DMS53 (cell line): ENCODE results near the gene CH25H.
"Not testable (repeated sequence)": the region's sequence is repeated elsewhere in the genome, so short reads cannot be mapped to it uniquely, and the experiment has no call there.

Experiments used
- DNase-seq: peaks from one replicate; lab custom pipeline; 2025; lab: John Stamatoyannopoulos, UW

Gene CH25H

DNA sequence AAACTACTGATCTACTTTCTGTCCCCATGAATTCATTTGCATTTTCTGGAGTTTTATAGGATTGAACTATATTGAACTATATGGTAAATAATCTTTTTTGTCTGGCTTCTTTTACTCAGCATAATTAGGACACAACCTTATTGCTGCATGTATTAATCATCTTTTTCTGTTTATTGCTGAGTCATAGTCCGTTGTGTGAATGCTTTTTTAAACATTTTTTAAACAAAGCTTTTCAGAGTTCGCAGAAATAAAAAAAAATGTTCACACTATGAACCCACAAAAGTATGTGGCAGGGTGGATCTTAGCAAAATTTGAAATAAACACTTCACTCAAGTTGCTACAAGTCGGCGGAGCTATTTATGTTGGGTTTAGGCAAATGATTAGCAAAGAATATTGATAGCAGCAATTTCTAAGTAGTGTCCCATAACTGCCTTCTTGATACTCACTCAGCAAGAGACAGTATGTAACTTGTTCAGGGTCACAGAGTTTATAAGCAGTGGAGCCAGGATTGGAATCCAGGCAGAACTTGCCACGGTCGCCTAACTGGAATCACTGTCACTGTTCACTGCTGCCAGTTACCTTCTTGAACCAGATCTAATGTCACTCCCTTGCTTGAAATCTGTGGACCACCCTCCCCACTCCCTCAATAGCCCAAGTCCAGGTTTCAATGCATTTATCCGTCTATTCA lies 5.6 kb downstream of the CH25H start:
- DNase-seq: peak; percentile 10

DNA sequence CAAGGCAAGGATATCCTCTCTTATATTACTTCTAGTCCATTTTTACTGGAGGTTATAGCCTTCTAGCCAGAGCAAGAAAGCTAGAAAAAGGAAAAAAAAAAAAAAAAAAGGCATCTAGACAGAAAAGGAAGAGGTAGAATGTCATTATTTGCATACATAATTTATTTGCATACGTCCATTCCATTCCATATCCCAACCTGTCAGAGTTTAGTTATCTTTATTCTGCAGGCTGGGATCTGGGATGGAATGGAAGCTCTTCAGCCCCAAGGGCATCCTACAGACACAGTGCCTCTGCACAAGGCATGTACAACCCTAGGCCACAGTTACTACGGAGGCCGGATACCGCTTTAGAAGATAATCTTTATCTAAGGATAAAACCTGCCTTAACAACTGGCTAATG lies 9.6 kb downstream of the CH25H start:
- DNase-seq: no peak

DNA sequence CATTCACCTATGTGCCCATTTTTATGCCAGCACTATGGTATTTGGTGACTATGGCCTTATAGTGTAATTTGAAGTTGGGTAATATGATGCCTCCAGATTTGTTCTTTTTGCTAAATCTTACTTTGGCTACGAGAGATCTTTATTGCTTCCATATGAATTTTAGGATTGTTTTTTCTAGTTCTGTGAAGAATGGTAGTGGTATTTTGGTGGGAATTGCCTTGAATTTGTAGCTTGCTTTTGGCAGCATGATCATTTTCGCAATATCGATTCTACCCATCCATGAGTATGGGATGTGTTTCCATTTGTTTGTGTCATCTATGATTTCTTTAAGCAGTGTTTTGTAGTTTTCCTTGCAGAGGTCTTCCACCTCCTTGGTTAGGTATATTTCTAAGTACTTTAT lies 15.8 kb downstream of the CH25H start:
- DNase-seq: not testable (repeated sequence)

DNA sequence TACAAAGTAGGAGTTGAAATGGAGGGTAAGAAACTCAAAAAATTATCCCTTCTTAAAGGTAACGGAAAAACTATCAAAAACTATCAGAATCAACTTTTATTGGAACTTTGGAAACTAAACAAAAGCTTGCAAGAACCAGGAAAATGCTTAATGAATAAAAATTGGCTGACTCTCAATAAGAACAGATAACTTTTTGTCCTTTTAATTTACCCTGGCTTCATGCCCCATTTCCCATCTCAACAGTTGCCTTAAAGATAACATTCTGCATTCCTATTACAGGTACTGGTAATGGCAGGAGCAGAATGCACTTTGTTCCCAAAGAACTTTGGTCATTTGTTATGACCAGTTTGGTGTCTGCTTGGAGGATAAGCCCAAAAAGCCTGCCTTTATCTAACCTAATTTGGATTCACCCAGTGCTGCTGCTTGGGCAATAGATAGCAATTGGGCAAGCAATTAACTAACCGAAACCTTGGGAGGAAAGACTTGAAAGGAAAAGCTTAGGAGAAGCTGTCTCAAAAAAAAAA lies 17.8 kb downstream of the CH25H start:
- DNase-seq: no peak

DNA sequence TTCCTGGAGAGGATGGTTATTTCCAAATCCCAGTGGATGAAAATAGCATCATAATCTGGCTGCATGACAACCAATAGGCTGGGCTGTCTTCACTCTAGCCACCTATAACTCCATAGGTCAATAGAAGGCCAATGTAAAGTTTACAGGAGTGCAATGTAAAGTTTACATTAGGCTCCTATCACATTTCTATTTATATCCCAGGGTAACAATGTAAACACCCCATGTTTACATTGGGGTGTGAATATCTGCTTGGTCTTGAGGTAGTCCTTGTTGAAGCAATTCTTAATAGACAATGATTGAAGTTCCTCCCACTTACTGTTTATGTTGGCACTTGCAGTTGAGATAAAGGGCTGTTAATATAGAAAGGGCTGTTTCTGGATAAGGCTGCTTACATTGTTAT lies 21.5 kb downstream of the CH25H start:
- DNase-seq: peak; percentile 68

DNA sequence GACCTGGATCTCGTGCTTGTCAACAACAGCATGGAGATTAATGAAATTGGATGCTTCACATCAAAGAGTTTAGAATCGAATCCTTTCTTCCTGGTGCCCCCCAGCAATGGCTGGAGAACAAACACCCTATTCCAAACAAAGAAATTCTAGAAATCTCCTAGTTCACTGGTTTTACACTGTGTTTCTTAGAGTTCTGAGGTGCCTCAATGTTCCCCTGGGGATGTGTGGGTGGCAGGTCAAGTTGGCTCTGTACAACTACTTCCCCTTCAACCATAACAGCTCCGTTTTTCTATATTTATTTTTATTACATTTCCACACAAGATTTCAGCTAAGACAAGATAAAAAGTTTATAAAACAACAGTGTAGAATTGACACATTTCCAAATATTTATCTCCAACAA lies 22.5 kb downstream of the CH25H start:
- DNase-seq: no peak

DNA sequence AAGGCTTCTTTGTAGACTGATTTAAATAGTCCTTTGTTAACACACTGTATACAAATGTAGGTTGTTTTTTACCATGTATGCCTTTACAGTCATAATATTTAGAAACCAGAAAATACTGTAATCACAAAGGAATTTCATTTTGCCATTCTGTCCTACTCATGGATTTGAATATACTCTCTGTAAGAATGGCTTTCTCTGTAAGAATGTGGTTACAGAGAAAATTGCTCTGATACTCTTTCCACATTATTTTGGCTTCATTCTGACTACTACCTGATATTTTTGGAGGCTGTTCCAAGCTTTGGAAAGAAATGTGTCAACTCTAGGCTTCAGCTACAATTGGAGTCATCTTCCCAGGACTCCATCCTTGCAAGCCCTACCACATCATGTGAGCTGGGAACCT lies 23.5 kb downstream of the CH25H start:
- DNase-seq: no peak

DNA sequence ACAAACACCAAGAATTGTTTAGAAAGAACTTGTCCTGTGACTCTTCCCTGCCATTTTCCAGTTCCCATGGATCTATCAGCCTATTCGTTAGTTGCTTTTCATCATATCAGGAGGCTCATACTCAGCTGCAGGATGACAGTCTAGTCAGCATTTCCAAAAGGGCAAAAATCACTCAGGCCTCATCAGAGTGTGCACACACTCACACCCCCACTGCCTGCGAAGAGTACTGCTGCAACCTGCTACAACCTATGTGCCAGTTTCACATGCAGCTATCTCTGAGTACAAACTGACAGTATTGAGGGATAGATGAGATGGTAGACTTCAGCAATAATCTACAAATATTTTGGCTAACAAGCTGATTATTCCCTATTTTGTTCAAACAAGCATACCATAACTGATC lies 24.2 kb downstream of the CH25H start:
- no peak for DNase-seq

DNA sequence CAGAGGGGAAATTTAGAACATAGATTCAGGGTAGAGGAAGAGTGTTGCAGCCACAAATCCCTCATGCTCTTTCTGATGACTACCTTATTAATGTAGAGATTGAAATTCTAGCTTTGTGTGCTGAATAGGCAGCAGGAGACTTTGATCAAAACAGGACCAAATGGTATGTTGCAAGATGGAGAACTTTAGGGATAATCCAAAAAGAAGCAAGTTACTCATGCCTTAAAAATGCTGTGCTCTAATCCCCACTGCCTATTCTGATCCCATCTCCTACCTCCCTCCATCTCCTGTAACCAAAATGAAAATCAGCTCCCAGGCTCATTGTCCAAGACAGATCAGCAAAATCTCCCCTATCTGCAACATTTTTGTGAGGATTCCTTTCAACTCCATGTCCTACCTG lies 31.3 kb downstream of the CH25H start:
- no peak for DNase-seq

DNA sequence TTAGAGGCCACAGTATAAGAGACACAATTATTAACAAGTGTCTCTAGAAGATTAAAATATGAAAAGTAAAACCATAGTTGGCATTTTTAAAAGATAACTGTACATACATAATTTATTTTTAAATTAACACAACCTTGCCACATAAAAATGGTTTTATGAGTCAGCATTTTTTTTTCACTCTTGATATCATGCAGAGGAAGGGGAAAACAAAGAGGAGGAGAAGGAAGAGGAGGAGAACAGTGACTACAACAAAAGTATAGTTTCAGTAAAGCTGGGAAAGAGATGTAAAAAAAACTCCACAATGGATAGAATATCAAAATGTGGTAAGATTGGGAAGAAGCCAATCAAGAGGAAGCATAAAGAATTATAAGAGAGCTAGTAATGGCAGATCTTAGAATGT lies 34.0 kb downstream of the CH25H start:
- DNase-seq: no peak

DNA sequence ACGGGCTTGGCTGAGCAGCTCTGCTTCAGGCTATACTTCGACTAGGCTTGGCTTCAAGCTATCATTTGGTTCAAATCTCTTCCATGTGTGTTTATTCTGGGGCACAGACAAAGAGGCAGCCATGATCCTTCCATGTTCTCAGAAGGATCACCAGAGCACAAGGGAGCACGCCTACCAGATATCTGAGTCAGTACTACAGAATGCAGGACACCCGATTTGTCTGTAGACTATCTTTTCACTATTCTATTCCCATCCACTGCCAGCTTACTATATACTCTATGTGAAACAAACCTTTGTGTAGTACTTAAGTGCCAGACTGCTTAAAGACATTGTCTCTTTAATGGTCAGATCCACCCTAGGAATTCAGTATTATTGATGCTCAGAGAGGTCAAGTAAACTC lies 35.1 kb downstream of the CH25H start:
- no peak for DNase-seq

DNA sequence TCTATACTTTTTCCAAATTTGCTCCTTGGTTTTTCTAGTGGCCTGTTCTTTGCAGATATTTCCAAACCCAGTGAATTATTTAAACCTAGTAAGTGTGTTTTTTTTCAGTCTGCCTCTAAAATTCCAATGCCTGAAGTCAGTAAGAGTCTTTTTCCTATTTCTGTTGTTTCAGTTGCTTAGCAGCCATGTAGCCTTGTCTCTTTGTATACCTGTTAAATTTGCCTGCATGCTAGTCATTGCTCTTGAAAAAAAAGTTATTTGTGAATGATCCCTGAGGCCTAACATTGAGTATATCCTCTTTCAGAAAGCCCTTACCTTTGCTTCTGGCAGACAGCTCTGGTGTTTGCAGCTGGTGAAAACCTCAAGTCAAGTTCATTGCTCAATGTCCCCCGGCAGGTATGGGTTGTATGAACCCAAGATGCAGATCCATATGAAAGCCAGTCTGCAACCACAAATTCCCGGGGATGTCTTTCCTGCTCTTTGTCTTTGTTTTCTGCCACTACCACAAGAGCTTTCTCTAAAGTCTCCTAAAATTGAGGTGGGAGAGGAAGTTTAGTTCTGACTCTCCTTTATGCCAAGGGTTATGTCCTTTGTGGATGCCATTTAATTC lies 35.7 kb downstream of the CH25H start:
- peak; percentile 36 for DNase-seq

DNA sequence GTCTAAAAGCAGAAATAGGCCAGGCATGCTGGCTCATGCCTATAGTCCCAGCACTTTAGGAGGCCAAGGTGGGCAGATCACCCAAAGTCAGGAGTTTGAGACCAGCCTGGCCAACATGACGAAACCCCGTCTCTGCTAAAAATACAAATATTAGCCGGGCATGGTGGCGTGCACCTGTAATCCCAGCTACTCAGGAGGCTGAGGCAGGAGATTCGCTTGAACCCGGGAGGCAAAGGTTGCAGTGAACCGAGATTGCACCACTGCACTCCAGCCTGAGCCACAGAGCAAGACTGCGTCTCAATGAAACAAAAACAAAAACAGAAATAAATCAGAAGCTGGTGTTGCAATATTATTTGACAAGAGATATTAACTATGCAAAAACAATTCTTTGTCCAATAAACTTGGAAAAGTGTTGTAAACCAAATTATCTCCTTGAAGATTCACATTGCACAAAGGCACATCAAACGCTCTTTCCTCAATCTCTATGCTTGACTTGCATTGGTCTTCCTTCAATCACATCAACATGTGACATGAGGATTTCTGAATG lies 38.7 kb downstream of the CH25H start:
- not testable (repeated sequence) for DNase-seq

DNA sequence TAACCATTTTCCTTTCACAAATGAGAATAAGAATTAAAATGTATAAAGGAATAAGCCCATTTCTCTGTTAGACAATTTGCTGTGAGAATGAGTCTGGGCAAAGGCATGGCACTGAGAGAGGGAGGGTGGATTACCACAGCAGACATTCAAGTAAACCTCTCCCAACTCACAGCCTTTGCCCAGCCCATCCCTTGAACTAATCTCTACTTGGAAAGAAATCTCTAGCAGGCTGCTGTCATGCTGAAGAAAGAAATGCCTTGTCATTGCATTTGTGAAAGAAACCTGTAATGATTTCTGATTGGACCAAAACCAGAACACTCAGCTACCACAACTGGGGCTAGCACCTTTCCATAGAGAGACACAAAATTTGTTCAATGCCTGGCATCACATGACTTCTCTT lies 39.2 kb downstream of the CH25H start:
- no peak for DNase-seq

DNA sequence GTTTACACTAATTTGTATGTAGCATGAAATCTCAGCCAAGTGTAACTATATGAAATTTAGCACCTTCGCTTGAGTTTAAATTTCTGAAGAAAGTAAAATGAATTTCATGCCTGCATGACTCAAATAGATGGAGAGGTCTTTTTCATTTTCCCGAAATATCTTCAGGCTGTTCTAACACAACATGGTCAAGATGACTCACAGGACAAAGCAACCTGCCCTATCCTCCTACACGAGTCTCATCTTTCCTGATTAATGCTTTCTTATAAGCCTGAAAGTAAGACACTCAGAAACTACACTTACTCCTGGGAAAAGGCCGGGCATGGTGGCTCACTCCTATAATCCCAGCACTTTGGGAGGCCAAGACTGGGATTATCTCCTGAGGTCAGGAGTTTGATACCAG lies 41.2 kb downstream of the CH25H start:
- no peak for DNase-seq

DNA sequence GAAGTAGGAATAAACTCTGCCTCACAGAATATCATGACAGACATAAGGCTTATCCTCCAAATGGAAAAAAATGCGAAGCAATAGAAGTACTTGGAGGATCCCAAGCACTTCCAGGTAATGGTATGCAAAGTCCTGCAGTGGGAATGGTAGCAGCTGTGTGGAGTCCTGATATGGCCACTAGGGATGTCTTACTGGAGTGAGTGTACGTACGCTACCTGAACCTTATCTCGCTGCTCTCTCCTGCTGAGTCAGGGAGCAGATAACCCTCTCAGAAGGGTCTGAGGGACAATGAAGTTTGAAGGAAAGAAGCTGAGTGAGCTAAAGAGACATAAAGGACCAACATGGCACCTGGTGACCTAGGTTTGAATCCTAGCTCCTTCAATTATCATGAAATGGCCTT lies 42.2 kb downstream of the CH25H start:
- DNase-seq: no peak

DNA sequence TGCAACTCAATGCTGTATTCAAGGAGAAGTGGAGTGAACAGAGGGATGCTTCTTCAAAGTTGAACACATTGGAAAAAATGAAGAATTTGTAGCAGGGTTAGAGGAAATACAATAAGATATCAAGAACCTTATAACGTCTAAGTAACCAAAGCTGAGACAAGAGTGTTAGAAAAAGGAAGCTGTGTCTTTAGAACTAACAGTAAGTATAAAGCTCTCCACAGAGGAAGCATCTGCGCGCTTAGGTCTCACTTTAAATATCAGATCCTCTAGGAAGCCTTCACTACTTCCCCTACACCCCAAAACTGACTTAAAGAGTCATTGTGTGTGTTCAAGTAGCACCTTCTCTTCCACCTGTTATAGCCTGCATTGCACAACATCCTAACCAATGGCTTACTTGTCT lies 43.0 kb downstream of the CH25H start:
- no peak for DNase-seq

DNA sequence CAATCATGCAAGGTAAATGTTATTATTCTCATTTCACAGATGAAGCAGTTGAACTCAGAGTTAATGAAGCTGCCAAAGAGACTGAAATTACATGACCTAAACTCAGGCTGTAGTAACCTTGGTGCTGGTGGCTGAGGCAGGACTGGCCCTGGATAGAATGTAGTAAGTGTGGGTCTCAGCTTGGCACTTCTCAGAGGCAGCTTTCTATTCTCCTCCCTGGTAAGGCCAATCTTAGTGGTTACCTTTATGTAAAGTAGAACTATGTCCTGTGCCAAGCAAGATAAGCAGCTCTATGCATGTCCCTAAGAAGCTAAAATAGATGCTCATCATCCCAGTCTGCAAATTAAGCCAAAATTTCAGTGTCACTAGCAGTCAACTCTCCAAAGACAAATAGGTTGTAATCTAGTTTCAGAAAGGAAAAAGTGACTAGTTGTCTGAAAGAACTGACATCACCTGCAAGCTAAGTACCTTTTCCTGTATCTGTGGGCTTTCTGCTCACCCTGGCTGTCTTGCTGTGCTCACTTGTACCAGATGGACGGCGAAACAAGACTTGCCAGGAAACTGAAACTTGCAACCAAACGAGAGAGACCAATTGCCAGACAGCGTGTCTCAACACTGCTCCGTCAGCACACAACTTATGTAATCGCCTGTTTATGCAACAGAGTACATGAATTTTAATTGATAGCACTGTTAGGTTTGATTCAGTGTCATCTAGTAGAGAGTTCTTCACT lies 43.7 kb downstream of the CH25H start:
- no peak for DNase-seq

DNA sequence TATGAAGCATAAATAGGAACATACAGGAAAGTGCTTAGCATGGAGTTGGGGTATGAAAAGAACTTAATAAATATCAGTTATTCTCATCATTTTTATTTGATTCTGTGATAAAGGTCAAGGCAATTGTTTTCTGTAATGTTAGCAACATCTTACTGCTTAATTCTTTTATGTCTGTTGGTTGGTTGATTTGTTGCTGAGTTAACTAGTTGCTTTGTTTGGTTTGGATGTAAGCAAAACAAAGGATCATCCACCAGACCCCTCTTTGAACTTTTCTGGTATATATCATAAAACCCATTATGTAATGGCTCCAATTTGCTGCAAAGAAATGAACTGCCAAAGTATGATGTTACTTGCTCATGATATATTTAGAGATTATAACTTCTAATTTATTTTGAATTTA lies 44.5 kb downstream of the CH25H start:
- no peak for DNase-seq

DNA sequence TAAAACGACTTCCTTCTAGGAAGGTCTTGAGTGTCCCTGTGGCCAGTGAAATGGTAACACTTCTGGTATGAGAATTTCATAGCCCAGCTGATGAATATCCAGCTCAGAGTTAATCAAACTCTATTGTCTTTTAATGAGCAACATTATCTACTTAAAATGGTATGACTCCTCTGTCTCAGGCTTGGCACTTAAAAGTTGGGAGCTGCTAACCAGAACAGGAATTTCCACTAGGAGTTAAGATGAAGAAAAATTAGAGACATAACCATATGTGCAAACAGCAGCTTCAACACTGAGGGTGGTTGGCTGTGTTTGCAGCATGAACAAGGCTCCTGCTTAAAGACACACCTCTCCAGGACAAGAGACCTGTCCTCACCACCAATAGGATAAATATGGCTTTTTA lies 46.8 kb downstream of the CH25H start:
- DNase-seq: no peak

DNA sequence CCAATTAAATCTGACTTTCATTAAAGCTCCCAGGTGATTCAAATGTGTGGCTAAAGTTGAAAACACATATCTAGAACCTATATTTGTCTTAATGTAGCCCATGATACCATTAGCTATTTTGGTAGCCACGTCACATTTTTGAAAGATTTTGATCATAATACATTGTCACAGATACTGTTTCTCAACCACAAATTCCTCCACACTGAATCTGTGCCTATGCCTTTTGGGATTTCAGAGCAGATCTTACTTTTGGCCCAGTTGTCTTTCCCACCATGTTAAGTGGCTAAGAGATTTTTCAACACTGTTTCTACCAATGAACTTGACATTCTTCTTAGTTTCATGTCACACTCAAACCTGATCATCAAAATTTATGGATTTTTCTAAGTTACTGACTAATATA lies 47.4 kb downstream of the CH25H start:
- DNase-seq: no peak

DNA sequence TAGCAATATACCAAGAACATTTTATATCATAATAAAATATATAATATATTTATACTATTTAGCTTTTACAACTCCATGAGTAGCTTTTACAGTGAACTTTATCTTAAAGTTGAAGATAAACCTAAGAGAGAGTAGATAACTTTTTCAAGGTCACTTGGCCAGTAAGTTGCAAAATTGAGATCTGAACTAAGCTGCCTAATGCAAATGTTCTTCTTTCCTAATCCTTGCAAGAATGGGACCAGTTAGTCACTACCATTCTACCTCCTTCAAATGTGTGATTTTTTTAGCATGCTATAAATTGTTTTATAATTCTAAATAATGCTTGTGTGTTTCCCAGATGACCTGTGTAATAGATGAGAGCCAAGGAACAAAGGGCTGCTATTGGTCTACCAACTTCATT lies 47.8 kb downstream of the CH25H start:
- no peak for DNase-seq

DNA sequence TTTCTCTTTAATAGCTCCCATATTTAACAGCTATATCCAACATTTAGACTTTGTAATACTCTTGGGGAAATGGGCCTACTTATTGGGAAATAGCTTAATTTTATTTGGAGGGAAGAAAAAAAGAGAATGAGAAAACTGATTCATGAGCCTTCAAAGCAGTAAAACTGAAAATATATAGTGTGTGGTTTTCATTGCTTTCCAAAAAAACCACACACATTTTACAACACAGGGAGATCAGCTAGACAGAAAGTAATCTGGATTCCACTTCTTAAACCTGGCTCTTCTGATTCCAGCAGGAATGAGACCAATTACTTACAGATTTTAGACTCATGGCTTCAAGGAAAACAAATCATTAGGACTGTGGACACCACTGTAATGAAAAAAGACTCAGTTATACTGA lies 48.7 kb downstream of the CH25H start:
- no peak for DNase-seq
